Stimulated activated CD4-positive, alpha-beta T cell treated with anti-CD3 and anti-CD28 coated beads, Interleukin-1b, Interleukin-23, amount 100 ng/mL, for 4 hours (primary cell): ENCODE results near the gene PPP1R13B.

Experiments
- DNase-seq, 2 donors: peaks; one replicate each; pipeline ENCODE4 v3.0.0-alpha.2; 2020; ENCODE audit warnings: low read depth in 2 of 2

Gene PPP1R13B

DNA sequence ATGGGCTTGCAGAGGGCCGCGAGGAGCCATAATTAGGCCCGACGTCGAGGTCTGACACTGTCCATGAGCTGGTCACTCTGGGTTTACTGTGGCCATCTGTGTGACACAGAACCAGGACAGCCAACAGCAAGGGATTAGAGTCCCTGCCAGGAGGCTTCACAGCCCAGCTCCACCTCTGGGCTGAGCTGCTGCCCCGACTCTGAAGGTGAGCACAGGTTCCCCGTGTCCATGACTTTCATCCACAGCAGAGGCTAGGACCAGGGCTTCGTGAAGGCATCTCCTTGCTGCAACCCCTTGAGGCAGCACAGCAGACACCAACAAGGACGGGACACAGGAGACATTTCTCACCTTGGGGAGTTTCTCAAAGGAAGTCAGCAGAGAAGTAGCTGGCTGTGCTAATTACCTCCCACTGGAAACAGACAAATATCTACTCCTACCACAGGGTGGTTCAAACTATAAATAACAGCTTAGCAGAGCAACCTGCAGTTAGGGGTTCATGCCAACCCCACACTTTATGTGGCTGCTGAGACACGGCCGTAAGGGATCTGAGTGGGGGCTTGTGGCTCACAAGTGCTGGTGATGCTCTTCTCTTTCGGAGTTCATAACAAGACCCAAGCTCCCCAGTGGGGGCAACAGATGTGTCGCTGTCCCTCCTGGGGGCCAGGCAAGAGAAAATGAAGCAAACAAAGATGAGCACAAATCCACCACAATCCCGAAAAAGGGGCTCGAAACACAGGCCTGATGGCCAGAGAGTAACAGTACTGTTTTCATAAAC lies 102.6 kb downstream of the PPP1R13B start:
- DNase-seq = no peak

DNA sequence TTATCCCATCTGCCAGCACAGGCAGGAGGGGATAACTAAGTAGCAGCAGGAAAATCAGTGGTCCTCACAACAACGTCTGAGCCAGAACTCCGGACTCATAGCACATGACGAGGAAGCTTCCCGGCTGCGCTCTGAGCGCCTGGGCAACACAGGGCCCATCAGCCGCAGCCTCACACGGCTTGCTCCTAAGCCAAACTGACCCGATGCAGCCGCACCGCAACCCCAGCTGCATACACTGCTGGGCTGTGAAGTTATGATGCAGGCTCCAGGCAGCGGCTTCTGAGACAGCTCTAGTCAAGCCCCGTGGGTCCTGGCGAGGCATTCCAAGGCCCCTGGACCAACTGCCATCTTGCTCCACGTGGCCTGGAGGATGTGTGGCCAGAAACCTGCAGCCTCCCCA lies 103.7 kb downstream of the PPP1R13B start:
- no peak for DNase-seq

DNA sequence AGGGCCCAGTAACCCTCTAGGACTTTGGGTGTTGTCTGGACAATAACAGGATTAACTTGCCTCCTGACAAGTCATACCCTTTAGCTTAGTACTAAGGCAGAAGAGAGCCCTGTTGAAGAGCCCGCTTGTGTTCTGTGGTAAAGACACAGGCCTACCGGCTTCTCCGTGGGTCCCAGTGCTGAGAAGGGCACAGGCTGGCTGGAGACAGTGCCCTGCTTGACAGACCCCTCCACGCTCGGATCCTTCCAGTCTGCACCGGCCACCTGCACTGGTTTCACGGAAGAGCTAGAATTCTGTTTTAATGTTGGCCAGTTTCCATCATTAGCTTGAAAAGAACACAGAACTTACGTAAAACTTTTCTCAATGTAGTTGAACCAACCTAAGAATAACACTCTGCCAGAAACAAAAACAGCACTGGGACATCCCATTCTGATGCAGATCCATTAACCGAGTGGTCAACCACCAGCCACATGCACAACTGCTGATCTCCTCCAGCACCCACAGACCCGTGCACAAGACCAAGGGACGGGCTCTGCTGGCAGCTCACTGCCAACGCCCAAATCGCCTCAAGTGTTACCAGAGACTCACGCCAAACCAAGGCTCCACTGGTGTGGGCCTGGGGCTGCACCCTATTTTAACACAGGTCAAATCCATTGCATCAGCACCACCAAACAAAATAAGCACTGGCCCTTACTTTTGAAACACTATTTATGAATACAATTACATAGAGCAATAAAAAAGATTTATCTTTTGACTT lies 104.7 kb downstream of the PPP1R13B start:
- DNase-seq = no peak

DNA sequence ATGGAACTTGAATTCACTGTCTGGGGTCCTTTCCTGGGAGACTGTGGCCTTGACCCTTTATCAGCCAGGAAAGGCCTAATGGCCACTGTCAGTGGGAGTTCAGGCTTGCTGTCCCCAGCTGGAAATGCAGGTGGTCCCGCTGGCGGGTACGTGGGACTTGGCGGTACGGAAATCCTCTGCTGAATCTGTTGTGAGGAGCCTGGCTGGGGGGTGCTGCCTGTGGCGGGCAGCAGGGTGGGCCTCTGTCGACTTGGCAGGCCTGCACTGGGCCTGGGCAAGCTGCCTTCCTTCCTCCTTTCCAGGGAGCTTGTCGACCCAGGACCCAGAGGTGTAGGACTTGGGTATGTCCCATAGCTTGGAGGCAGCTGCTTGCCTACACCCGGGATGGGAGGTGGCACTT lies 105.5 kb downstream of the PPP1R13B start:
- DNase-seq = no peak

DNA sequence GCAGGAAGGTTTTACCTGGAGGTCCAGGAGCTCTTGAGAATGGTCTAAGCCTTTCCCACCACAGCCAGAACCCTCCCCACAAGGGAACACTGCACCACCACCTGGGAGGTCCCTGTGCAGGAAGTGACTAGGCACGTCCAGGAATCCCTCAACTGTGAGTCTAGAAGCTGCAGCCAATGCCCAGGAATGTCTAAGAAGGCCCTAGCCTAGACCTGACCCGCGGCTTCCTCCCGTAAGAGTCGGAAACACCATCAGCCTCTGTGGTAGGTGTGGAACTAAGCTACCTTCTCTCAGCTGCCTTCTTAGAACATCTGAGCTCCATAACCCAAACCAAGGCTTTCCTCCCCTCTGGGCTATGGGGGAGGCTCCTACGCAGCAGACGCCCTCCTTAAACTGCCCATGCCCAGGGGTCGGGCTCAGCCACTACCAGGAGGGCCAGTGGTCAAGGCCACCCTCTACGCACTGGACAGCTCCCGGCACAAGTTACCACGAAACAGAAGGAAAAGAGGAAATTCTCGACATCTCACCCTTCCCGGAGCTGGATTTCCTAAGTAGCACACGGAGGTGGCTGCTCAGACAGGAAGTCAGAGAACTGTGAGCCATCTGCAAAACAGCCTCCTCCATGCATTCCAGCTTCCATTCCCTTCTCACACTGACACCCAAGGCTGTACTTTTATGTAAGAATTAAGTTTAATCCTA lies 106.2 kb downstream of the PPP1R13B start:
- DNase-seq = no peak

DNA sequence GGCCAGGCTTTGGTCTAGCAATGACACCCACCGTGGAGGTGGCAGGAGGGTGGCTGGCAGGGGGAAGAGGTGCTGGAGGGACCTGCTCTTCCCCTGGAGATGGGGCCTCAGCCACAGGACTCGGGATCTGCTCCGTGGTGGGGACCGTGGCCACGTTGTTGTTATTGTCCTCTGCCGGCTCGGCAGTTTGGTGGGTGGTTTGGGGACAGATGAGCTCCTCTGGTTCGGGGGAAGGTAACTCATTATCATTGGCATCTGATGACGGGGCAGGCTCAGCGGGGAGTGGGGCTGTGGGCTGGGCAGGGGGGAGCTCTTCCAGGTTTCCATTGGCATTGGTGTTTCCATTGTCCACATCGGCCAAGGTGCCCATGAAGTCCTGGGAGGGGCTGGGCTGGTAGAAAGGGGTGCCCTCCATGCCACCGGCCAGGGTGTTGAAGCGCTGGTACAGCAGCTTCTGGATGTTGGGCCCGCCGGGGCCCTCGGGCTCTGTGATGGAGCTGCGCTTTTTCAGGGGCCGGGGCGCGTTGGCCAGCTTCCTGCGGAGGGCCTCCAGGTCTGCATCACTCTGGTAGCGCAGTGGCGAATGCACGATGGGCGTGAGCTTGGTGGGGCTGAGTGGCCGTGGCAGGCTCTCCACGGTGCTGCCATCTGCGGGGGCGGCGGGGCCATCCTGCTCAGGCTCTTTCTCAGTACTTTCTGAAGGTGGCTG lies 107.4 kb downstream of the PPP1R13B start:
- DNase-seq = no peak

DNA sequence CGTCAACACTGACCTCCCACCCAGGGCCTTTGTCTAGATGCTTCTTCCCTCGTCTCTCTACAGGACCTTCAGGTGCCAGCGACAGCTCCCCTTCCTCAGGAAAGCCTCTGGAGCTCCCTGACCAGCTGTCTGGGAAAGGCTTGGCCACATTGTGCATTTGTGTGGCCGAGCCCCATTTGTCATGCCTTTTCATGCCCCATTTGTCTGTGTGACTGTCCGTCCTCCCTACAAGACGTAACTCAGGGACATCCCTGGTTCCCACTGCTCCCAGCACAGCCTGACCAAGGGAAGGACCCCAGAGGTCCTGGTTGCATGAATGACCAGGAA lies 107.9 kb downstream of the PPP1R13B start:
- DNase-seq = no peak

DNA sequence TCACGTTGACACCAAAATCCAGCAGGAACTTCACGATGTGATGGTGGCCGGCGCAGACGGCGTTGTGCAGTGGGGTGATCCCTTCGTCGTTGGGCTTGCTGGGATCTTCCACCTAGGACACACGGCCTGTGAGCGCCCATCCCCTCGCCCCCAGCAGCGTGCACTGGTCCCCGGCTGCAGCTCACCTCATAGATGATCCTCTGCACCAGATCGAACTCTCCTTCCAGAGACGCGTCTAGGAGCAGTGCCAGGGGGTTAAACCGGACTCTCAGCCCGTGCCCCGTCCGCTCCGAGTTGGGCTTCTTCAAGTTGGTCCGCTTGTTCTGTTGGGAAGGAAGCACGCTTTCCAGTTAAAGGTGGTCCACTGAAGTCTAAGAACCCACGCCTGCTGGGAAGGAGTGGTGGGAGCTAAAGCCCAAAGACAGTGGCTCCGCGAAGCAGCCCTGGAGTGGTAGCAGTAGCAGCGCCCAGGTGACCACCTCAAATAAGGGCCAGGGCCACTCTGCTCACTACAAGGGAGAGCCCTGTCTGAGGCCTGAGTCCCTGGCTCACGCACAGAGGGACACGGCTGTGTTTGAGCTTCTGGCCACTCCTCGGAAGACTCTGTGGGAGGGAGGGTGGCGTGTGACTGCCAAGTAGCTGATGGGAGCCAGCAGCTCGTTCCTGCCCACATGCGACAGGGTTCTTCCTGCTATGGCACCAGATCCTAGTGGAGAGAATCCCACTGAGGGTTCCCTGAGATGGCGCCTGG lies 108.5 kb downstream of the PPP1R13B start:
- no peak for DNase-seq

DNA sequence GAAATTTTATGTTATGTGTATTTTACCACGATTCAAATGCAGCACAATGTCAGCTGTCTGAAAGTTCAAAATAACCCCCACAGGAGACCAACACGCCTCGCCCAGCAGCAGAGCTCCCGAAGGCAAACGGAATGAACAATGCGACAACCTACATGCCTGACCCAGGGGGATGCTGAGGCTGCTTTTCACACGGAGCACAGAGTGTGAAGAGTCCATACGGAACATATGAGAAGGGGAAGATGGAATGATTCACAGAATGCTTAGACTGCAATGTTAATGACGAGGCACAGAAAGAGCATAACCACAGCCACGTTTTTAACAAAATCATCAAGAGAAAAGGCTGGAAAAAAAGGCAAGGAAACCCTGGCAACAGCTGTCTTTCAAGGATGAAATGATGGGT lies 109.2 kb downstream of the PPP1R13B start:
- DNase-seq = no peak

DNA sequence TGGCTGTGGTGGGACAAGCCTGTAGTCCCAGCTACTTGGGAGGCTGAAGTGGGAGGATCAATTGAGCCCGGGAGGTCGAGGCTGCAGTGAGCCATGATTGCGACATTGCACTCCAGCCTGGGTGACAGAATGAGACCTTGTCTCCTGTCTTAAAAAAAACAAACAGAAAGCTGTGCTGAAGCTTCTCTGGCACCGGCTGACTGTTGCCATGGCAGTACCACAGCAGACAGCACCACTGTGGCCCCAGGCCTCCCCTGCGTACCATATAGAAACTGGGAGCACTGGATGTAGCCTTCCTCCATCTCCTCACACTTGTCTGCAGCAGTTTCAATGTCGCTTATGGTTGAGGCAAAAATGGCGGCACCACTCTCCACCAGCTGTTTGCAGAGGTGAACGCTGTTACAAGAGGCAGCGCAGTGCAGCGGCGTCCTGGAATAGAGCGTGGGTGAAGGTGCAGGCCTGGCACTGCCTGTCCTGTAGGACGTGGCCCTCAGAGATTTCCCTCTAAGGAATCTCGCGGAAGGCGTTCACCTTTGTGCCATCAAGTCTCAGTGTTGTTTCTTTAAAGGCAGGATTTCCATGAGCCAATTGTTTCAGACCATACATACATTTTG lies 109.8 kb downstream of the PPP1R13B start:
- DNase-seq = no peak

DNA sequence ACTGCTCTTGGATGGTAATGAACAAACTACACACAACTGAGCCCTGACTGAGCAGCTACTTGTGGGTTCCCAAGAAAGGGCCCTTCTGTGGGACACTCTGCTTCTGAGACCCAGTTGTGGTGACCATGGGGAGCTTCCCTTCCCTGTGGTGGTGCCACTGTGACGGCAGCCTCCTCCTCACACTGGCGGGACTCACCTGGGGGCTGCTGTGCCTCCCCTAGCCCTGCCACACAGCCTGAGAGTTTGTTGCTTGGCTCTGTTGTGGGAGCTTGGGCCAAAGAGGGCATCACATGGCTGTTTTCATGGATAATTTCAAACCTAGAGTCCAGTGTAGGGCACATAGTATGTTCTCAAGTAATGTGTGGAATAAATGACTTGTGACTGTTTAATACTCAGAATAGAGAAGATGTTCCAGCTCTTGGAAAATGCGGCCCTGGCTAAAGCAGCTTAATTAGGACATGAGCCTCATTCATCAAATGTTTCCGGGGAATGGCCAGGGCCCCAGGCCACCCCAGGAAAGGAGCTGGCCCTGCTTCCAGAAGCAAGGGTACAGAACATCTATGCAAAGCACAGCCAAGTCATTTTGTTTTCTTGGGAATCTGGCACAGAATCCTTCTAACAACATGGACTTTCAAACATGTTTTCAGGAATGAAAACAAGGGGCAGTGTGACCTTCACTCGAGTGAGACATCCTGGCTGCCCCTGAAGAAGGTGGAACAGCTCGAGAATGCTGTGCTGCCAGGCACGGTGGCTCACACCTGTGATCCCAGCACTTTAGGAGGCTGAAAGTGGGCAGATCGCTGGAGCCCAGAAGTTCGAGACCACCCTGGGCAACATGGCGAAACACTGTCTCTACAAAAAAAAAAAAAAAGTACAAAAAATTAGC lies 110.6 kb downstream of the PPP1R13B start:
- no peak for DNase-seq

DNA sequence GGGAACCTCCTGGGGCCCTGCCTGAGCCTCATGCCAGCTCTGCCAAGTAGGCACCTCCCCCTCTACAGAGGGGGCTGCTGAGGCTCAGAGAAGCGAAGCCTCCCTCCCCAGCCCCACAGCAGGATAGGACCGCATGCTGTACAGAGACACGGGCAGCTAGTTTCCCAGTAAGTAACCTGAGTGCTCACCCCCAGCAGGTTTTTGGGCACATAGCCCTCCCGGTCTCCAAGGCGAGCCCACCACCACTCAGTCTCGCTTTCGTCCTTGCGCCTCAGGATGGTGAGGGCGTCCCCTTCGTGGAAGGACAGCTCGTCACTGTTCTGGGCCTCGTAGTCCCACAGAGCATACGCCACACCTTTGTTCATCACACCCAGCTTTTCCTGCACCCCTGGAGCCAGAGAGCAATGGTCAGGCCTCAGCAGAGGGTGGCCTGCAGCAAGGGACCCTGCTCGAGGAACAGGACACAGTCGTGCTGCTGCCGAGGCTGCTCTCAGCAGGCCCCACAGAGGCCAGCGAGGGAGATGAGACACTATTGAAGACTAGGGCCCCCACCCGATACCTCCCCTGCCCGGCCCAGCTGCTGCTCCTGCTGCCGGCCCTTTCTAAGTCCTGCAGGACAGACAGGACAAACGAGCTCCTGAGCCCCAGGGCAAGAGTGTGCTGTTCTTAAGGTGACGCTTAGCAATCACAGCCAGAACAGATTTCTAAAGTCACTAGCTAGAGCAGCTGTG lies 111.4 kb downstream of the PPP1R13B start:
- DNase-seq = no peak

DNA sequence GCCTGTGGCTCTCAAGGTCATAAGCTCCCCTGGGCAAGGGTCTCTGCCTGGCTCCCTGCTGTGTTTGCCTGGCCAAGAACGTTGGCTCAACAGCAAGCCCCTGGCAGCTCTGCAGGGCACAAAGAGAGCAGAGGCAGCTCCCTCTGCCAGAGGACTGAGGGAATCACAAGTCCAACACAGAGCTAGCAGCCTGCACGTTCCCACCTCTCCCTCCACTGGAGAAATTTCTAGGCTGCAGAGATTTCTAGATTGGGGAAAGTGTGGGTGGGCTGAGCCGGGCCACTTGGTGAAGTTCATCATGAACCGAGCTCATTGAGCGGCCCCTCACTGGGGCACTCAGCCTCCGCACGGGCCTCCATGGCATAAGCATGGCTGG lies 111.9 kb downstream of the PPP1R13B start:
- no peak for DNase-seq

DNA sequence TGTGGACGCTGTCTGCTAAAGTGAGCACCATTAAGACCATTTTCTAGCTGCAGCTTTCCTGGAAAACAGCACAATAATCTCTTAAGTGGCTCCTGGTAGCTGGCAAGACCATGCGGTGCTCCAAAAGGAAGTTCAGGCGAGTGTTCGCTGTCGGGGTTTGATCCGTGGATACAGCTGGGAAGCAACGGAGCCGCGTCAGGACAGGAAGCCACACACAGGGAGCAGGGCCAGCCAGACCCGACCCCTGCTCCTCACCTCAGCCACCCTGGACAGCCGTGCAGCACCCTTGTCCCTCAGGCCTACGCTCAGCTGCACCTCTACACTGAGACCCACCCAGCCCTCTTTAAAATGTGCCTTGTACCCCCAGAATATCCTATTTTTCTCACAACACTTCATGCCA lies 112.4 kb downstream of the PPP1R13B start:
- DNase-seq = no peak

DNA sequence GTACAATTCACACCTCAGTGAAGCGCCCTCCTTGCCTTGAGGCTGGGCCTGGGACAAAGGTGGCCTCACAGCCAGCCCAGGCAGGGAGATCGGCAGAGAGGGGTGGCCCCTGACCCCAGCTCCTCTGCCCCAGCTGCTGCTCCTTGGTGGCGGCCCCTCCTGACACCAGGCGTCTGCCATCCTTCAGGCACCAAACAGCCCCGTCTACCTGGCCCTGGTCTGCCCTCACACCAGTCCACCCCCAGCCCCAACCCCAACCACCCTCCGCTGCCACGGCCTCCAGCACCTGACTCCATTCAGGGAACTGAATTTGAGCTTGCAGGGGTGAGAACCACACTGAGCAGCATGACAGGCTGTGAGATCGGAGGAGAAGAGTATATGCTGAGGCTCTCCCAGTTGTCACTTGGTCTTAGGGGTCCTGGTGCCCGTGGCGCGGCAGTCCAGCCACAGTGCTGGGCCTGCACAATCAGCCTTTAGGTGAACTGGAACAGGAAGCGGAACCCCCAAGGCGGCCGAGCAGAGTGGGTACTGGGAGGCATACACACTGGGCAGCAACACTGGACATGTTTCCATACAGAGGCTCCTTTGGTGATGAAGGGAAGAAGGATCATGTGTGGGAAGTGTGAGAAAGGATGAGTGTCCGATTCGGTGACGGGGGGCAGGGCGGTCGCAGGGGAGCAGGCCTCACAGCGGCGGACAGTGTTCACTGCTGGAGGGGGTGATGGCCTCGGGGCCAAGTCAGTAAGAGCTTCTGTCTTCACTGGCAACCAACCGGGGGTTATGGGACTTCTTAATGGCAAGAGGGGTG lies 113.1 kb downstream of the PPP1R13B start:
- no peak for DNase-seq

DNA sequence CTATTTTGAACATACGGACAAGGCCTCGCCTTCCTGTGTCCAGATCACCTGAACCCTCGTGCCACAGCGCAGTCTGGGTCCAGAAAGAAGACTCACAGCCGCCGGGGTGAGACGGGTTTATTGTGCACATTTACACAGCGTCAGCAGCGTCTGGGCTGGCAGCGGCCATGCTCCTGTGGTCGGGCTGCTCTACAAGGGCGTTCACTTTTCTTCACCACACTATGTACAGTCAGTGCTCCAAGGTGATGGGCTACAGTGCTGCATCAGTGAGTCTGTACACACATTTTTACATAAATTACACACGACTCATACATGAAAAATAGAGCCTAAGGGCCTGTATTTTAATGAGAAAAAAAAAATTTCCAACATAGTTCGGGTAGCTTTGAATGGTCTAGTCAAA lies 113.7 kb downstream of the PPP1R13B start:
- no peak for DNase-seq

DNA sequence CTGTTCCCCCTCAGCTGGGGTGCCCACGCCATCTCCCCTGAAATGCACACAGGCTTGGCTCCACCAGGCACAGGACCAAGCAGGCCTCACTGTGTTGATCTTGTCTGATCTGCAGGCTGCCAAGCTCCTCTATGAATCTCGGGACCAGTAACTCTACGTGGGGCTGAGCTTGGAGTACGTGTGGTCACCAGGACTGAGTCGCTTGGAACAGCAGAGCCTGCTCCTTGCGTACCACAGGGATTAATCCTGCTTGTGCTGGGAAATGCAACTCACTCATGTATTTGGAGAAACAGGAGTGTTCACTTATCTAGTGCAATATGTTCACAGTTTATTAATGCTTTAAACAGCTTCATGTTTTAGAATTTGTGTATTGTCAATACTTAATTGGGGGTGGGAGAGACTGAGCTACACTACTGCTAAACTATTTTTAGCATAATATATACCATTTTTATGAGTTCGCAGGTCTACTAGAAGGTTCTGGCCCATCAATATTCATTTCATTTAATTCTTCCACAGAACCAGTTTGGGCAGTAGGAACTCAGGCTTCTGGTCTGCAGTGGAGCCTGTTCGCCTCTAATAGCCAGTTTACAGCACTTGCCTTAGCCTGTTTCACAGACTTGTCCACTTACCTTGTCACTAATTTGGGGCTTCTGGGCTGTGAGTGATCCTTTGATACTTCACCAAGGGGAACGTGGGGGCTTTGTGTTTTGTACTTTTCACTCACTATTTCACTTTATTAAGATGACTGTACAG lies 114.3 kb downstream of the PPP1R13B start:
- DNase-seq = no peak
